ENCODE data around the gene CPZ. TPM values are rescaled to one million over a fixed set of nuclear protein-coding genes. Genes with fewer than 3 reads are reported as not detected.
"Not testable (repeated sequence)": the region's sequence is repeated elsewhere in the genome, so short reads cannot be mapped to it uniquely, and the experiment has no call there.

Gene CPZ
- total and polyA plus RNA-seq, 10 donors: 0.11 to 8.5 (median 0.93) TPM; not detected in 1

DNA sequence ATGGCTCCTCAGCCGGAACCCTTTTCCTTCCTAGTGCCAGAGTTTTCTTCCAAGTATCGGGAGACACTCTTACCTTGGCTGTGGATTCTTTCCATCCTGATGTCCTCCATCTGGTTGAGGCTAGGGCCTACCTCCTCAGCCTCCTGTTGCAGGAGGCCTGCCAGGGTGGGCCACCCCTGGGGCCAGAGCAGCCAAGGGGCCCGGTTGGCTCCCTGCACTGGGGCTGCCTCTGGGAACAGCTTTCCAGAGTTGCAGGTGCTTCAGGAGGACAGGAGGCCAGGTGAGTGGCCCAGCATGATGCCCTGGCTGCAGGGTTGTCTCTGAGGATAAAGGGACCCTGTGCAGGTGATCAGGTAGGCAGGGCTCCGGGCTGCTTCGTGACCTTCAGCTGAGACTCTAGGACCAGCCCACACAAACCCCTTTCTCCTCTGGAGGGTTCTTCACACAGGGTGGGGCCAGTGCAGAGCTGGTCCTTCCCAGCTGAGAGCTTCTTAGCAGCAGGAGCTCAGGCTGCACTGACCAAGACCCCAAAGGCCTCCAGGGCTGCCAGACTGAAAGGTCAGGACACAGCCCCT is 17.7 kb upstream of the CPZ start:
- Histone ChIP-seq H3K36me3 (no peaks in the 10 kb centered on the region), H3K4me1 (no peaks in the 10 kb centered on the region), H3K9me3 (no peaks in the 10 kb centered on the region), H3K4me3 (no peak overlapping the region), H3K27me3 (replicated peaks in 1 of 7) (peaks cover 0 to 30% (median 3%) of the 10 kb centered on the region in 7 donors), H3K27ac (no peak overlapping the region)
- 76 to 100% (median 79%) methylated on average over 2 to 5 of the region's 5 CpGs for WGBS, 5 donors
- DNase-seq: peak; percentile 58
- intact Hi-C loops (cut with DNase I; ENCODE audit: low total_unique reads): no loop called here
- TF ChIP-seq POLR2A (IDR thresholded peaks at IDR 0.05) (no peak), POLR2AphosphoS5 (IDR thresholded peaks at IDR 0.05) (no peak)
- TF ChIP-seq, protein P1, sequence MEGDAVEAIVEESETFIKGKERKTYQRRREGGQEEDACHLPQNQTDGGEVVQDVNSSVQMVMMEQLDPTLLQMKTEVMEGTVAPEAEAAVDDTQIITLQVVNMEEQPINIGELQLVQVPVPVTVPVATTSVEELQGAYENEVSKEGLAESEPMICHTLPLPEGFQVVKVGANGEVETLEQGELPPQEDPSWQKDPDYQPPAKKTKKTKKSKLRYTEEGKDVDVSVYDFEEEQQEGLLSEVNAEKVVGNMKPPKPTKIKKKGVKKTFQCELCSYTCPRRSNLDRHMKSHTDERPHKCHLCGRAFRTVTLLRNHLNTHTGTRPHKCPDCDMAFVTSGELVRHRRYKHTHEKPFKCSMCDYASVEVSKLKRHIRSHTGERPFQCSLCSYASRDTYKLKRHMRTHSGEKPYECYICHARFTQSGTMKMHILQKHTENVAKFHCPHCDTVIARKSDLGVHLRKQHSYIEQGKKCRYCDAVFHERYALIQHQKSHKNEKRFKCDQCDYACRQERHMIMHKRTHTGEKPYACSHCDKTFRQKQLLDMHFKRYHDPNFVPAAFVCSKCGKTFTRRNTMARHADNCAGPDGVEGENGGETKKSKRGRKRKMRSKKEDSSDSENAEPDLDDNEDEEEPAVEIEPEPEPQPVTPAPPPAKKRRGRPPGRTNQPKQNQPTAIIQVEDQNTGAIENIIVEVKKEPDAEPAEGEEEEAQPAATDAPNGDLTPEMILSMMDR (IDR thresholded peaks at IDR 0.05 in 8 of 11, conservative IDR thresholded peaks at IDR 0.05 in 3 of 11): no peak

DNA sequence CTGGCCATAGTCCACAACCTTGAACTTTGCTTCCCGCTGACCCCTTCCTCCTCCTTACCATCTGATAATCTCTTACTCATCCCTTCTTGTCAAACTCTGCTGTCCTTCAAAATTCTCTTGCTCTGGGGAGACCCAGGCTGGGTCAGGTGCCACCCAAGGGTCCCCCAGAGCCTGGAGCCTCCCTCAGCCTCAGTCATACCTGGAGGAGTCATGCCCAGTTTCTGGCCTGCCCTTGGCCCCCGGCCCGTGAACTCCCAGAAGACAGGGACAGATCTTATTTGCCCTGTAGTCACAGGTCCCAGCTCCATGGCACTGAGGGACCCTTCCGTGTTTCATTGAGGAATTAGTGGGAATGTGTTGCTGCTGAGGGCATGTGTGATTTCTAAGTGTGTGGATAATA is 17.1 kb upstream of the CPZ start:
- Histone ChIP-seq H3K4me3 (no peak overlapping the region), H3K27me3 (replicated peaks in 1 of 7) (peaks cover 0 to 36% (median 8%) of the 10 kb centered on the region in 7 donors), H3K9me3 (peaks cover 0 to under 1% (median 0%) of the 10 kb centered on the region in 8 donors), H3K36me3 (no peaks in the 10 kb centered on the region), H3K27ac (no peak overlapping the region), H3K4me1 (peaks cover 0 to 1% (median 0%) of the 10 kb centered on the region in 6 donors)
- DNase-seq: peak; percentile 38
- TF ChIP-seq POLR2AphosphoS5 (IDR thresholded peaks at IDR 0.05): no peak
- TF ChIP-seq POLR2A (IDR thresholded peaks at IDR 0.05): no peak
- TF ChIP-seq, protein P1 (IDR thresholded peaks at IDR 0.05 in 8 of 11, conservative IDR thresholded peaks at IDR 0.05 in 3 of 11): no peak
- WGBS, 5 donors: 71 to 89% (median 75%) methylated on average over 4 of the region's 4 CpGs
- intact Hi-C loops (cut with DNase I; ENCODE audit: low total_unique reads): no loop called here

DNA sequence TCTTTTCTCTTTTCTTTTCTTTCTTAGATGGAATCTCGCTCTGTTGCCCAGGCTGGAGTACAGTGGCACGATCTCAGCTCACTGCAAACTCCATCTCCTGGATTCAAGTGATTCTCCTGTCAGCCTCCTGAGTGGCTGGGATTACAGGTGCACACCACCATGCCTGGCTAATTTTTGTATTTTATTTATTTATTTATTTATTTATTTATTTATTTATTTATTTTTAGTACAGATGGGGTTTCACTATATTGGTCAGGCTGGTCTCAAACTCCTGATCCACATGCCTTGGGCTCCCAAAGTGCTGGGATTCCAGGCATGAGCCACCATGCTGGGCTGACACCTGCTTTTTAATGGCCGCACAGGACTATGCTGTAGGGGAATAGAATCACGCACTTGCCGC is 16.0 kb upstream of the CPZ start:
- 82 to 91% (median 86%) methylated on average over 5 of the region's 5 CpGs for WGBS, 5 donors

DNA sequence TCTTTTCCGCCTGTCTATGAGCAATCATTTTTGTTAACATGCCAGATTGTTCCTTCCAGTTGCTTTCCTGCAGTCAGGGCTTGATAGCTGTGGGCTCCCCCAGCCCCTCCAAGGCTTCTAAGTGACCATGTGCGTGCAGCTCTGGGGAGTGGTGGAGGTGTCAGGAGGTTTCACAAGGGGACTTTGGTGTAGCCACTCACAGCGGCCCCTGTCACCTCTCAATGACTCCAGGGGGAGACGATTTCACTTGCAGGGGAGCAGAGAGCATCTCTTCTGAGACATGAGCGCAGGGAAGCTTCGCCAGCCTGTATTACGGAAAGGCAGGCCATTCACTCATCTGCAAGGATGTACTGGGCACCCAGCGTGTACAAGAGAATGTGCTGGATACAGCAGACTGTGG is 15.5 kb upstream of the CPZ start:
- Histone ChIP-seq H3K4me3 (no peak overlapping the region), H3K36me3 (no peaks in the 10 kb centered on the region), H3K27ac (no peak overlapping the region), H3K9me3 (peaks cover 0 to 10% (median 0%) of the 10 kb centered on the region in 8 donors), H3K27me3 (replicated peaks in 1 of 7) (peaks cover 0 to 52% (median 22%) of the 10 kb centered on the region in 7 donors), H3K4me1 (peaks cover 0 to 6% (median 0%) of the 10 kb centered on the region in 6 donors)
- TF ChIP-seq, protein P1 (IDR thresholded peaks at IDR 0.05 in 8 of 11, conservative IDR thresholded peaks at IDR 0.05 in 3 of 11): no peak
- no peak for TF ChIP-seq POLR2A (IDR thresholded peaks at IDR 0.05)
- TF ChIP-seq POLR2AphosphoS5 (IDR thresholded peaks at IDR 0.05): no peak
- peak; percentile 20 for DNase-seq
- intact Hi-C loops (cut with DNase I; ENCODE audit: low total_unique reads): no loop called here
- 60 to 76% (median 65%) methylated on average over 8 of the region's 8 CpGs for WGBS, 5 donors

More for the DNA sequence above, 16.0 kb upstream of the CPZ start:
- H3K4me1 ChIP-seq; H3K27ac ChIP-seq; DNase-seq; intact Hi-C loops (cut with DNase I; ENCODE audit: low total_unique reads); H3K4me3 ChIP-seq; H3K36me3 ChIP-seq: not testable (repeated sequence)
- peaks cover 0 to 48% (median 20%) of the 10 kb centered on the region in 7 donors for H3K27me3 ChIP-seq (replicated peaks in 1 of 7)
- peaks cover 0 to 10% (median 0%) of the 10 kb centered on the region in 8 donors for H3K9me3 ChIP-seq
